Measurements from ENCODE around the gene MARCHF11. TPM values are rescaled to one million over a fixed set of nuclear protein-coding genes. Genes with fewer than 3 reads are reported as not detected.

Gene MARCHF11
- total RNA-seq, 1 experiment from 2014 or later: not detected

DNA sequence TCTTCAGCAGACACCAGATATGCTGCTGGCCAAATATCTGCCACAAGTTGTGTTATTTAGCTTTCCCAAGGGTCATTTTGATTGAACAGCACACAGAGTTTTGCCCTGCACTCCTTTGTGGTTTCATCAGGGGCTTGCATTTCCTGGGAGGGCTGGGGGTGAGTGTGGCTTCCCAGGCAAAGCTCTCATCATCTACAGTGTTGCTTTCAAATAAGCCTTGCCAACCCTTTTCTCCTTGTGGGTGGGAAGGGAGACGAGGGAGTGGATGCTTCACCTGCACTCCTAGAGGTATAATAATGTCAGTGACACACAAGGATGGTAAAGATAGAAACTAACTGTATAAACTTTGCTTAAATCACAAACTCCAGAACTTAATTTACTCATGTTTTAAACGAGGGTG is 107.0 kb downstream of the MARCHF11 start:
- Histone ChIP-seq H3K36me3 (ENCODE audit: insufficient read depth, low read length, poor library complexity, severe bottlenecking) (no peaks in the 10 kb centered on the region), H3K4me1 (ENCODE audit: insufficient read depth, low read length, poor library complexity, severe bottlenecking) (no peaks in the 10 kb centered on the region), H3K27ac (ENCODE audit: low read depth, low read length, poor library complexity, severe bottlenecking) (no peak overlapping the region), H3K27me3 (replicated peaks; ENCODE audit: insufficient read depth, low read depth, low read length, poor library complexity) (peaks cover 10% of the 10 kb centered on the region), H3K4me3 (ENCODE audit: low read depth, low read length, poor library complexity, severe bottlenecking) (no peak overlapping the region), H3K9me3 (ENCODE audit: low read depth, low read length, poor library complexity, severe bottlenecking) (no peaks in the 10 kb centered on the region)
- intact Hi-C loops (cut with micrococcal nuclease; ENCODE audit: unreplicated experiment): no loop called here
- ChIA-PET POLR2A (ENCODE audit: low non-redundant PET) (no interaction called here), CTCF (no interaction called here)
- TF ChIP-seq, protein P1, sequence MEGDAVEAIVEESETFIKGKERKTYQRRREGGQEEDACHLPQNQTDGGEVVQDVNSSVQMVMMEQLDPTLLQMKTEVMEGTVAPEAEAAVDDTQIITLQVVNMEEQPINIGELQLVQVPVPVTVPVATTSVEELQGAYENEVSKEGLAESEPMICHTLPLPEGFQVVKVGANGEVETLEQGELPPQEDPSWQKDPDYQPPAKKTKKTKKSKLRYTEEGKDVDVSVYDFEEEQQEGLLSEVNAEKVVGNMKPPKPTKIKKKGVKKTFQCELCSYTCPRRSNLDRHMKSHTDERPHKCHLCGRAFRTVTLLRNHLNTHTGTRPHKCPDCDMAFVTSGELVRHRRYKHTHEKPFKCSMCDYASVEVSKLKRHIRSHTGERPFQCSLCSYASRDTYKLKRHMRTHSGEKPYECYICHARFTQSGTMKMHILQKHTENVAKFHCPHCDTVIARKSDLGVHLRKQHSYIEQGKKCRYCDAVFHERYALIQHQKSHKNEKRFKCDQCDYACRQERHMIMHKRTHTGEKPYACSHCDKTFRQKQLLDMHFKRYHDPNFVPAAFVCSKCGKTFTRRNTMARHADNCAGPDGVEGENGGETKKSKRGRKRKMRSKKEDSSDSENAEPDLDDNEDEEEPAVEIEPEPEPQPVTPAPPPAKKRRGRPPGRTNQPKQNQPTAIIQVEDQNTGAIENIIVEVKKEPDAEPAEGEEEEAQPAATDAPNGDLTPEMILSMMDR (conservative IDR thresholded peaks at IDR 0.05; ENCODE audit: low read depth, low read length): no peak
- no peak for TF ChIP-seq EZH2 (IDR thresholded peaks at IDR 0.05; ENCODE audit: borderline replicate concordance, low read depth, low read length, poor library complexity, severe bottlenecking)
- no TSS peak for BruUV-seq (replicated peaks)
- no peak for DNase-seq (ENCODE audit: low spot score)

DNA sequence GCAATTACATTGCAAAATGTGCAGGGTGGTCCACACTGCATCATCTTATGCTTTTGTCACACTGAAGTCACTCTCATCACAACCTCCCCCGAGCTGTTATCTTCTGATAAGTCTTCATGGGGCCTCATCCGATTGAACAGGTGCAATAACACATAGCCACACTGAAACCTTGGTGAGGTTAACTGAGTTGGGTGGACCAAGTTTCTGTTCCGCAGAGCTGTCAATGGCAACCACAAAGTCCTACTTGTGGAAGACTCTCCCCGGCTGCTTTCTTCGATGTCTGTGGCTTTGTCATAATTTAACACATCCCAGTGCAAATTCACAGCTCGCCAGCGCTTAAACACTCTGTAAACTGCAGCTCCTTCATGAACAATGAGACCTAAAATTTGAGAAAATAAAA is 112.2 kb downstream of the MARCHF11 start:
- no TSS peak for BruUV-seq (replicated peaks)
- no peaks in the 10 kb centered on the region for H3K4me1 ChIP-seq (ENCODE audit: insufficient read depth, low read length, poor library complexity, severe bottlenecking)
- POLR2A ChIA-PET (ENCODE audit: low non-redundant PET): no interaction called here
- CTCF ChIA-PET: no interaction called here
- H3K9me3 ChIP-seq (ENCODE audit: low read depth, low read length, poor library complexity, severe bottlenecking): no peaks in the 10 kb centered on the region
- H3K4me3 ChIP-seq (ENCODE audit: low read depth, low read length, poor library complexity, severe bottlenecking): no peak overlapping the region
- no peaks in the 10 kb centered on the region for H3K36me3 ChIP-seq (ENCODE audit: insufficient read depth, low read length, poor library complexity, severe bottlenecking)
- peaks cover 10% of the 10 kb centered on the region for H3K27me3 ChIP-seq (replicated peaks; ENCODE audit: insufficient read depth, low read depth, low read length, poor library complexity)
- intact Hi-C loops (cut with micrococcal nuclease; ENCODE audit: unreplicated experiment): no loop called here
- TF ChIP-seq, protein P1 (conservative IDR thresholded peaks at IDR 0.05; ENCODE audit: low read depth, low read length): no peak
- no peak for TF ChIP-seq EZH2 (IDR thresholded peaks at IDR 0.05; ENCODE audit: borderline replicate concordance, low read depth, low read length, poor library complexity, severe bottlenecking)
- no peak for DNase-seq (ENCODE audit: low spot score)
- H3K27ac ChIP-seq (ENCODE audit: low read depth, low read length, poor library complexity, severe bottlenecking): no peak overlapping the region

DNA sequence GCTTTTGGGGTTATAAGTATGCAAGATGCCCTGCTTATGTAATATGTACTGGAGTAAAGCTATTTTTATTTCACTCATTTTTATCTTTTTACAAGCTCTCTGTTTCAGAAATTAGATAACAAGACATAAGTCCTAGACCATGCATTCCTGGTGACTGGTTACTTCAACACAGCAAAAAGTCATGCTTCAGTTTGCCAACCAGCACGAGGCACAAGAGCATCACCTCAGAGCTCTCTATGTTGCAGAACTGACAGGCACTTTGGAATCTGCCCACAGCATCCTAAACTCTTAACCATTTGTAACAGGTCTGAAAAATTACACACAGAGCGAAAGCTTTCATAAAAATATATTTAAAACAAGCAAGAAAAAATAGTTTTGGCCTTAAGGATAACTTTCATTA is 112.8 kb downstream of the MARCHF11 start:
- POLR2A ChIA-PET (ENCODE audit: low non-redundant PET): no interaction called here
- Histone ChIP-seq H3K36me3 (ENCODE audit: insufficient read depth, low read length, poor library complexity, severe bottlenecking) (no peaks in the 10 kb centered on the region), H3K27ac (ENCODE audit: low read depth, low read length, poor library complexity, severe bottlenecking) (no peak overlapping the region), H3K27me3 (replicated peaks; ENCODE audit: insufficient read depth, low read depth, low read length, poor library complexity) (peaks cover 10% of the 10 kb centered on the region), H3K4me3 (ENCODE audit: low read depth, low read length, poor library complexity, severe bottlenecking) (no peak overlapping the region), H3K4me1 (ENCODE audit: insufficient read depth, low read length, poor library complexity, severe bottlenecking) (no peaks in the 10 kb centered on the region), H3K9me3 (ENCODE audit: low read depth, low read length, poor library complexity, severe bottlenecking) (no peaks in the 10 kb centered on the region)
- CTCF ChIA-PET: no interaction called here
- DNase-seq (ENCODE audit: low spot score): no peak
- no TSS peak for BruUV-seq (replicated peaks)
- intact Hi-C loops (cut with micrococcal nuclease; ENCODE audit: unreplicated experiment): no loop called here
- TF ChIP-seq EZH2 (IDR thresholded peaks at IDR 0.05; ENCODE audit: borderline replicate concordance, low read depth, low read length, poor library complexity, severe bottlenecking): no peak
- TF ChIP-seq, protein P1 (conservative IDR thresholded peaks at IDR 0.05; ENCODE audit: low read depth, low read length): no peak
